ENCODE results near the gene BMP6.
"Not testable (repeated sequence)": the region's sequence is repeated elsewhere in the genome, so short reads cannot be mapped to it uniquely, and the experiment has no call there.

DNA sequence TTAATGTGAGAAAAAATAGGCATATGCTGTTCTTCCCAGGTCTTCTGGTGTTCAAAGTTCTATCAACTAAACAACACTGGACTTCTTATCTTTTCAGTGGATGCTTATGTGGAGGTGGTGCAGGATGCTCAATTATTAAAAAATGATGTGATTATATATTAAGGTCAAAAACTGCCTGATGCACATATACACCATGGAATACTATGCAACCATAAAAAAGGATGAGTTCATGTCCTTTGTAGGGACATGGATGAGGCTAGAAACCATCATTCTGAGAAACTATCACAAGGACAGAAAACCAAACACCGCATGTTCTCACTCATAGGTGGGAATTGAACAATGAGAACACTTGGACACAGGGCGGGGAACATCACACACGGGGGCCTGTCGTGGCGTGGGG, 91.3 kb downstream of the BMP6 start:
- TF ChIP-seq CTCF (conservative IDR thresholded peaks at IDR 0.05); EZH2 (IDR thresholded peaks at IDR 0.05; ENCODE audit: low read depth): not testable (repeated sequence)
